ENCODE data around the gene PERP.

DNA sequence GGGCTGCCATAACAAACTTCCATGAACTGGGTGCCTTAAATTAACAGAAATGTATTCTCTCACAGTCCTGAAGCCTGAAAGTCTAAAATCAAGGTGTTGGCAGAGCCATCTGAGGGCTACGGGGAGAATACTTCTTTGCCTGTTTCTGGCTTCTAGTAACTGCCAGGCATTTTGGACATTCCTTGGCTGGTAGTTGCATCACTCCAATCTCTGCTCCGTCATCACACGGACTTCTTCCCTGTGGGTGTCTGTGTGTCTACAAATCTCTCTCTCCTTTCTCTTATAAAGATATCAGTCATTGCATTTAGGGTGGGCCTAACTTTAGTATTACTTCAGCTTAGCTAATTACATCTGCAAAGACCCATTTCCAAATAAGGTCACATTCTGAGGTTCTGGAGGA, 20.9 kb upstream of the PERP start:
- TF ChIP-seq CTCF (IDR thresholded peaks at IDR 0.05) (no peak), POLR2A (IDR thresholded peaks at IDR 0.05) (no peak)
